DND-41 (cell line): ENCODE data around the gene NTN4.

Source experiments
- EZH2 ChIP-seq: IDR thresholded peaks from 3 replicates; pipeline ENCODE4 v1.6.1; 2012; ENCODE audit warnings: borderline replicate concordance, low read depth, mild to moderate bottlenecking, moderate library complexity, low read length, inconsistent platforms; ENCODE audit not compliant: severe bottlenecking
- TF ChIP-seq, protein P1 (sequence below): IDR thresholded peaks from 2 replicates; pipeline ENCODE4 v1.5.1; 2012; ENCODE audit warnings: borderline replicate concordance, low read length, moderate library complexity, mild to moderate bottlenecking; ENCODE audit not compliant: poor library complexity, severe bottlenecking; ENCODE audit errors: extremely low read depth

DNA sequence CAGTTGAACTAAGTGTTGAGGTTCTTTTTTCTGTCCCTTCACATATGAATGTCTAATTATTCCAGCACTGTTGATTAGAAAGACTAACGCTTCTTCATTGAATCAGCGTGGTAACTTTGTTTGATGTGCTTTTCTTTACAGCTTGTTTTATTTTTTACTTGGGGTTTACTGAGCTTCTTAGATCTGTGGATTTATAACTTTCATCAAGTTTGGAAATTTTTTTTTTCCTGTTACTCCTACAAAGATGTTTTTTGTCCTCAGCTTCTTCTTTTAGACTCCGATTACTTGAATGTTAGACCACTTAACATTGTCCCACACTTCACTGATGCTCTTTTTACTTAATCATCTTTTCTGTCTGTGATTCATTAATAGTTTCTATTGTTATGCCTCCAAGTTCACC is 31.5 kb downstream of the NTN4 start:
- TF ChIP-seq, protein P1, sequence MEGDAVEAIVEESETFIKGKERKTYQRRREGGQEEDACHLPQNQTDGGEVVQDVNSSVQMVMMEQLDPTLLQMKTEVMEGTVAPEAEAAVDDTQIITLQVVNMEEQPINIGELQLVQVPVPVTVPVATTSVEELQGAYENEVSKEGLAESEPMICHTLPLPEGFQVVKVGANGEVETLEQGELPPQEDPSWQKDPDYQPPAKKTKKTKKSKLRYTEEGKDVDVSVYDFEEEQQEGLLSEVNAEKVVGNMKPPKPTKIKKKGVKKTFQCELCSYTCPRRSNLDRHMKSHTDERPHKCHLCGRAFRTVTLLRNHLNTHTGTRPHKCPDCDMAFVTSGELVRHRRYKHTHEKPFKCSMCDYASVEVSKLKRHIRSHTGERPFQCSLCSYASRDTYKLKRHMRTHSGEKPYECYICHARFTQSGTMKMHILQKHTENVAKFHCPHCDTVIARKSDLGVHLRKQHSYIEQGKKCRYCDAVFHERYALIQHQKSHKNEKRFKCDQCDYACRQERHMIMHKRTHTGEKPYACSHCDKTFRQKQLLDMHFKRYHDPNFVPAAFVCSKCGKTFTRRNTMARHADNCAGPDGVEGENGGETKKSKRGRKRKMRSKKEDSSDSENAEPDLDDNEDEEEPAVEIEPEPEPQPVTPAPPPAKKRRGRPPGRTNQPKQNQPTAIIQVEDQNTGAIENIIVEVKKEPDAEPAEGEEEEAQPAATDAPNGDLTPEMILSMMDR = no peak
- no peak for TF ChIP-seq EZH2
